Upper lobe of right lung (tissue), 1 donor: ENCODE data around the gene GJB5. TPM values are rescaled to one million over a fixed set of nuclear protein-coding genes. Genes with fewer than 3 reads are reported as not detected.
A peak's percentile ranks its signal among the peaks of the same experiment; 100 is the strongest.

Experiments
- ATAC-seq: fragments of 200-7000 bp; cut with Tn5 transposase; one replicate; pipeline ENCODE4 v1.9.1; 2020; ENCODE audit warnings: mild to moderate bottlenecking, moderate library complexity
- DNase-seq: peaks from one replicate; pipeline ENCODE4 v3.0.0-alpha.2; 2020
- H3K27ac ChIP-seq: fragments of 200-600 bp; one replicate; pipeline ENCODE4 v1.8.0; 2022
- H3K27me3 ChIP-seq: fragments of 200-600 bp; one replicate; pipeline ENCODE4 v1.8.0; 2022; ENCODE audit warnings: mild to moderate bottlenecking
- H3K36me3 ChIP-seq: fragments of 200-600 bp; one replicate; pipeline ENCODE4 v1.8.0; 2022
- H3K4me1 ChIP-seq: fragments of 200-600 bp; one replicate; pipeline ENCODE4 v1.8.0; 2022
- H3K4me3 ChIP-seq: fragments of 200-600 bp; one replicate; pipeline ENCODE4 v1.8.0; 2022; ENCODE audit warnings: mild to moderate bottlenecking
- H3K9me3 ChIP-seq: fragments of 200-600 bp; one replicate; pipeline ENCODE4 v1.8.0; 2022
- CTCF ChIP-seq: fragments of 200-600 bp; IDR thresholded peaks from one replicate; pipeline ENCODE4 v1.8.0; 2022; ENCODE audit warnings: antibody characterized with exemption
- intact Hi-C: fragments of 100-400 bp; cut with DNase I; formaldehyde crosslinking; loops from one replicate; pipeline ENCODE4 v1.11.0; 2022
- total RNA-seq: library from RNA; stranded (reverse); fragmentation: NEBNext Ultra II Directional; extraction: Animal tissue kit (Norgen Biotek cat#: 25700); gene quantifications from one replicate; pipeline ENCODE4 v1.2.1, GENCODE V29; 2021
- donor health status: DM: no; HTN: yes; CAD: no; lungs with severe emphysema.

Gene GJB5
- total RNA-seq, 1 donor from 2014 or later: not detected

DNA sequence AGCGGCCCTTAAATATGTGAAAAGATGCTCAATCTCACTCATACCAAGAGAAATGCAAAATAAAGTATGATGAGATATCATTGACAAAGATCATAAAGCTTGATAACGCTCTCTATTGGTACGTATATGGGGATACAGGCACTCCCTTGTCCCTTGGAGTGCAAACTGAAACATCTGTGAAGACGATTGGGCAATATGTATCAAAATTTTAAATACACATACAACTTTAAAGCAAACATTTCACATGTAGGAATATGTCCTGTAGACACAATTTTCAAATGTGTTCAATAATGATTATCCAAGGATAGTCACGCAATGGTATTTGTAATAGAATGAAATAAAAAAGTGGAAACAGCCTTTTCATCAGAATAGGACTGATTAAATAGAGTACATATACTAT lies 24.2 kb downstream of the GJB5 start:
- Histone ChIP-seq H3K4me3 (no peak overlapping the region), H3K27ac (no peak overlapping the region), H3K4me1 (peaks cover 13% of the 10 kb centered on the region), H3K9me3 (no peaks in the 10 kb centered on the region), H3K36me3 (no peaks in the 10 kb centered on the region), H3K27me3 (peaks cover 40% of the 10 kb centered on the region)
- intact Hi-C loops: no loop called here
- no peak for TF ChIP-seq CTCF
- ATAC-seq (no peak), DNase-seq (no peak)

- Histone ChIP-seq H3K36me3 (no peaks in the 10 kb centered on the region), H3K27me3 (peaks cover 40% of the 10 kb centered on the region), H3K4me1 (peaks cover 13% of the 10 kb centered on the region), H3K27ac (no peak overlapping the region), H3K4me3 (no peak overlapping the region), H3K9me3 (no peaks in the 10 kb centered on the region)
- no peak for ATAC-seq
- DNase-seq: peak; percentile 12
- TF ChIP-seq CTCF: no peak
- intact Hi-C loops: no loop called here
Measured at GRCh38 chr1:34779526-34779925, 24.7 kb downstream of the GJB5 start.

DNA sequence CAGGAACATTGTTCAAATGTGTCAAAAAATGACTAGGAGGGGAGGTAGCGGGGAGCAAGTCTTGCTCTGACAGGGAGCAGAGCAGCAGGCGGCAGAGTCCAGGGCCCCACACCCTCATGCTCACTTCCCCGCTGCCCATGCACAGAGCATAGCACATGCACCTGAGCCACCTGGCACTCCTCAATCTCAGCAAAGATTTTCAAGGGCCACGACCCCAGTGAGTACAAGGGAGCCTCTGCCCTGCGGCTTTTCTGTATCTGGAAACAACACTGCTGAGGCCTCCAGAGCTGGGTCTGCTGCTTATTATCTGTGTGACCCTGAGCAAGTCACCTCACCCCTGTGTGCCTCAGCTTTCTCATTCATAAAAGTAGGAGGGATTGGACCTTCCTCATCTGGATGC lies 25.1 kb downstream of the GJB5 start:
- TF ChIP-seq CTCF: no peak

GRCh38 chr1:34780528-34780927 lies 25.7 kb downstream of the GJB5 start:
- DNase-seq (peak; percentile 32), ATAC-seq (no peak)
- TF ChIP-seq CTCF: no peak
- Histone ChIP-seq H3K36me3 (no peaks in the 10 kb centered on the region), H3K4me1 (peaks cover 13% of the 10 kb centered on the region), H3K9me3 (no peaks in the 10 kb centered on the region), H3K27me3 (peaks cover 40% of the 10 kb centered on the region), H3K4me3 (peak overlapping the region; percentile 21), H3K27ac (no peak overlapping the region)
- intact Hi-C loops: no loop called here

More for the DNA sequence above, 25.1 kb downstream of the GJB5 start:
- no peak overlapping the region for H3K27ac ChIP-seq
- intact Hi-C loops: no loop called here
- peak; percentile 40 for DNase-seq
- no peaks in the 10 kb centered on the region for H3K9me3 ChIP-seq
- H3K36me3 ChIP-seq: no peaks in the 10 kb centered on the region
- peaks cover 40% of the 10 kb centered on the region for H3K27me3 ChIP-seq
- H3K4me1 ChIP-seq: peaks cover 13% of the 10 kb centered on the region
- no peak for ATAC-seq
- H3K4me3 ChIP-seq: no peak overlapping the region

GRCh38 chr1:34781071-34781843 lies 26.4 kb downstream of the GJB5 start, which contains the start of gene GJB3:
Gene GJB3, plus strand, starts transcription at chr1:34781214. Its CDS starts 3,549 bp downstream, at chr1:34784763.
- Histone ChIP-seq H3K27ac (no peak within 1 kb of the TSS), H3K4me3 (peak within 1 kb of the TSS; percentile 21), H3K9me3 (no peaks in the 10 kb centered on the region), H3K4me1 (peaks cover 13% of the 10 kb centered on the region), H3K27me3 (peaks cover 38% of the 10 kb centered on the region), H3K36me3 (no peaks in the 10 kb centered on the region)
- DNase-seq (peak; percentile 72), ATAC-seq (peak; percentile 50)
- no peak for TF ChIP-seq CTCF
- intact Hi-C loops: no loop called here
